NCI-H2107 treated with DMSO at 0.1 percent for 48 hours (cell line): ENCODE measurements around the gene SEL1L2.
A peak's percentile ranks its signal among the peaks of the same experiment; 100 is the strongest.

Experiments
- DNase-seq: peaks from one replicate; lab custom pipeline; 2025; ENCODE audit not compliant: unreplicated experiment; lab: John Stamatoyannopoulos, UW

SEL1L2 gene

GRCh38 chr20:13929836-13930235 is 60.6 kb downstream of the SEL1L2 start:
- DNase-seq = no peak

GRCh38 chr20:13928901-13929300 is 61.5 kb downstream of the SEL1L2 start:
- DNase-seq = no peak

GRCh38 chr20:13927171-13927570 is 63.2 kb downstream of the SEL1L2 start:
- DNase-seq = no peak

GRCh38 chr20:13922241-13922640 is 68.2 kb downstream of the SEL1L2 start:
- DNase-seq = no peak

- DNase-seq = peak; percentile 25
Observed at GRCh38 chr20:13915284-13915683, 75.1 kb downstream of the SEL1L2 start.

GRCh38 chr20:13913572-13913971 is 76.8 kb downstream of the SEL1L2 start:
- DNase-seq = no peak

GRCh38 chr20:13913131-13913530 is 77.3 kb downstream of the SEL1L2 start:
- DNase-seq = no peak

- DNase-seq = no peak
Observed at GRCh38 chr20:13910492-13910891, 79.9 kb downstream of the SEL1L2 start.

- DNase-seq = no peak
Observed at GRCh38 chr20:13909067-13909466, 81.3 kb downstream of the SEL1L2 start.

GRCh38 chr20:13904766-13905165 is 85.6 kb downstream of the SEL1L2 start:
- no peak for DNase-seq

- DNase-seq = no peak
Observed at GRCh38 chr20:13900496-13900895, 89.9 kb downstream of the SEL1L2 start.

- no peak for DNase-seq
Observed at GRCh38 chr20:13898012-13898612, 92.3 kb downstream of the SEL1L2 start.

- no peak for DNase-seq
Observed at GRCh38 chr20:13891575-13891974, 98.8 kb downstream of the SEL1L2 start.

GRCh38 chr20:13884803-13885202 is 105.6 kb downstream of the SEL1L2 start:
- no peak for DNase-seq

- DNase-seq = peak; percentile 35
Observed at GRCh38 chr20:13883425-13883824, 107.0 kb downstream of the SEL1L2 start.

- DNase-seq = no peak
Observed at GRCh38 chr20:13878566-13878965, 111.8 kb downstream of the SEL1L2 start.

GRCh38 chr20:13877793-13878192 is 112.6 kb downstream of the SEL1L2 start:
- DNase-seq = peak; percentile 17

- no peak for DNase-seq
Observed at GRCh38 chr20:13875265-13875811, 115.1 kb downstream of the SEL1L2 start.

- no peak for DNase-seq
Observed at GRCh38 chr20:13874394-13875157, 115.8 kb downstream of the SEL1L2 start.

- no peak for DNase-seq
Observed at GRCh38 chr20:13873831-13874230, 116.6 kb downstream of the SEL1L2 start.

GRCh38 chr20:13870170-13870748 is 120.2 kb downstream of the SEL1L2 start:
- no peak for DNase-seq

GRCh38 chr20:13868331-13868730 is 122.1 kb downstream of the SEL1L2 start:
- DNase-seq = no peak
